ENCODE measurements around the gene TMC2.

GRCh38 chr20:2516399-2516798 lies 20.0 kb upstream of the TMC2 start:
- no peak for TF ChIP-seq POLR2AphosphoS5 (IDR thresholded peaks at IDR 0.05; ENCODE audit: low read depth, low read length)
- no peak for TF ChIP-seq TAF1 (IDR thresholded peaks at IDR 0.05; ENCODE audit: borderline replicate concordance, low read depth, low read length)
